ENCODE data around the gene SLC38A10. TPM values are rescaled to one million over a fixed set of nuclear protein-coding genes. Genes with fewer than 3 reads are reported as not detected.
A peak's percentile ranks its signal among the peaks of the same experiment; 100 is the strongest.

The SLC38A10 gene
- total RNA-seq, 4 donors from 2014 or later = 37.8 to 49.8 (median 45.3) TPM

GRCh38 chr17:81298325-81298990, 3.4 kb upstream of the SLC38A10 start:
- 74 to 84% methylated on average over 11 of the region's 11 CpGs for WGBS, 2 donors
- H3K4me1 ChIP-seq = peaks cover 18 to 44% (median 26%) of the 10 kb centered on the region in 3 donors
- no peak overlapping the region for H3K4me3 ChIP-seq
- no peak for DNase-seq
- no peak overlapping the region for H3K27ac ChIP-seq
- H3K27me3 ChIP-seq = peaks cover 0 to 6% (median 0%) of the 10 kb centered on the region in 4 donors
- no peaks in the 10 kb centered on the region for H3K36me3 ChIP-seq
- no peak for TF ChIP-seq POLR2A (IDR thresholded peaks at IDR 0.05)
- no peak for TF ChIP-seq CTCF (IDR thresholded peaks at IDR 0.05)
- no peaks in the 10 kb centered on the region for H3K9me3 ChIP-seq
- intact Hi-C loops (cut with DNase I) = loop anchor here (10.0 kb wide), 1 partner anchor 186 kb away; no protein-coding TSS in a partner anchor

DNA sequence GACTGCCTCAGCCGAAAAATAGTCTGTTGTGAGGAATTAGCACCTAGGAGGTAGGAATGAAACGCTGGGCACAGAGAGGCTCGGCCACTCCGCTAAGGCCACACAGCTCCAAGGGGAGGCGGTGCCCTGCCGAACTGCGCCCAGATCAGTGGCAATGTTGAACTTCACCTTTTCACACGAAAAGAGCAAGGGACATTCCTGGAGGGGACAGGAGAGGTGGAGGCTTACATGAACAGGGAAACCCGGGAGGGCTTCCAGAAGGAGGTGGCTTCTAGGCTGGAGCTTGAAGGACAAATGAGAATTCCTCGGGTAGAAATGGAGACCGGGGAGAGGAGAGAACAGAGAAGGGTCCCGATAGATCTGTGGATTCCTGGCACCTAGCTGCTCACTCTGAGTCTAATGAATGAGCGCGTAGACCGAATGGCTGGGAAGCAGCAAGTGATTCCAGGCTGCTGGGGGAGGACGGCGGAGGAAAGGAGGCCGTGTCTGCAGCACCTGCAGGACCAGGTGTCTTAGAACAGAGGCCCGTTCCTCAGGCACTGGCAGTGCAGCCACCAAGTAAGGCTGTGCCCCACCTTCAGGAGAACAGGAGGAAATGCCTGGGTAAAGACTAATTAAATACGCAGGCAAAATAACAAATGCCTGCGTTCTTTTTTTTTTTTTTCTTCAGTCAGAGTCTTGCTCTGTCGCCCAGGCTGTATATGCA, 722 bp upstream of the SLC38A10 start:
- Histone ChIP-seq H3K9me3 (no peaks in the 10 kb centered on the region), H3K36me3 (peaks cover 0 to 2% (median 0%) of the 10 kb centered on the region in 3 donors), H3K27me3 (no peaks in the 10 kb centered on the region), H3K27ac (peak overlapping the region; percentile 95 to 98 (median 97)), H3K4me1 (peaks cover 16 to 45% (median 35%) of the 10 kb centered on the region in 3 donors), H3K4me3 (peak overlapping the region; percentile 84 to 98 (median 90))
- no peak for DNase-seq
- WGBS, 2 donors = 9 to 11% methylated on average over 21 to 22 of the region's 22 CpGs
- intact Hi-C loops (cut with DNase I) = loop anchor here (10.0 kb wide), 1 partner anchor 189 kb away; no protein-coding TSS in a partner anchor
- TF ChIP-seq POLR2A (IDR thresholded peaks at IDR 0.05) (peak in 1 of 4 donors; percentile 42), CTCF (IDR thresholded peaks at IDR 0.05) (peak in 5 of 6 experiments; percentile 30 to 65 (median 58))

DNA sequence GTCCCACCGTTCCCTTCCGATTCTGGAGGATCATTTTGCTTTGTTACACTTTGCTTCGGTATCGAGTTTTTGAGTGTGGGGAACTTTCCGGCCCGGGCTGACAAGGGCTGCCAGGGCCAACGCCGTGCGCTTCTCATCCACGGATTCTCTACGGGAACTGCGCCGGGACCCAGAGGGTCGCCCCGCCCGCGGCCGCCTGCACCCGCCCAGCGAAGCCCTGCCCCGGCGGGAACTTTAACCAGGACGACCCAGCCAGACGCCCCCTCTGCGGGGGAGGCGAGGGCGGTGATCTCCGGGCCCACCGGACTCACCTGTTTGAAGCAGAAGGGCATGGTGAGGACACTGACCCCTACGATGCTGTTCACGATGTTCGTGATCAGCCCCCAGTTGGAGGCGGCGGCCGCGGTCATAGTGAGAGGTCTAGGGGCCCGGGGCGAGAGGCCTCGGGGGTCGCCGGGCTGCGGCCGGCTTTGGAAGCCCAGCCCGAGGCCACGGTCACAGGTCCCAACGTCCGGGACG, 536 bp downstream of the SLC38A10 start:
- TF ChIP-seq POLR2A (IDR thresholded peaks at IDR 0.05) (no peak), CTCF (IDR thresholded peaks at IDR 0.05) (no peak)
- H3K27me3 ChIP-seq = no peaks in the 10 kb centered on the region

DNA sequence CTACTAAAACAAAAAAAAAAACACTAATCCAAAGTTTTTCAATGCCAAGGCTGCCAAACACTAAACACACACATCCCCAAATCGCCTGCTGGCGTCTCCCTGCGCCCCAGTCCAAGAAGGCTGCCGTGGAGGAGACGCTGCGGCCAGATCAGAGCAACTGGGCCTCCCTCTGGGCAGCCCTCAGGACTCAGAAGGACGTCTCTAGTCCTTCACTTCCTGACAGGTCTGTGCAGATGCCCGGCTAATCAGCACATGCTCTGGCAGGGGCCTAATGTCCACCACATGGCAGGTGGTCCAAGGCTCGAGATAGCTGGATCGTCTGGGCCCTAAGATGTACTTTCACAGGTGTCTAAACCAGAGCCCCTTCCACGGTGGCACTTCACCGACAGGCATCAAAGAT, 2.7 kb downstream of the SLC38A10 start:
- intact Hi-C loops (cut with DNase I) = loop anchor here (10.0 kb wide), 1 partner anchor 192 kb away; no protein-coding TSS in a partner anchor
- 42 to 47% methylated on average over 7 to 8 of the region's 12 CpGs for WGBS, 2 donors
- Histone ChIP-seq H3K4me1 (peaks cover 22 to 65% (median 38%) of the 10 kb centered on the region in 3 donors), H3K27me3 (no peaks in the 10 kb centered on the region), H3K4me3 (no peak overlapping the region), H3K27ac (peak overlapping the region; percentile 22 to 98 (median 71)), H3K36me3 (peaks cover 0 to 32% (median 6%) of the 10 kb centered on the region in 3 donors), H3K9me3 (no peaks in the 10 kb centered on the region)
- no peak for TF ChIP-seq POLR2A (IDR thresholded peaks at IDR 0.05)
- no peak for DNase-seq

More for the DNA sequence above, 536 bp downstream of the SLC38A10 start:
- DNase-seq = no peak
- H3K4me1 ChIP-seq = peaks cover 20 to 48% (median 35%) of the 10 kb centered on the region in 3 donors
- intact Hi-C loops (cut with DNase I) = loop anchor here (10.0 kb wide), 1 partner anchor 190 kb away; no protein-coding TSS in a partner anchor
- WGBS, 2 donors = 1 to 4% methylated on average over 9 to 16 of the region's 48 CpGs
- peak overlapping the region; percentile 95 to 98 (median 97) for H3K27ac ChIP-seq
- H3K9me3 ChIP-seq = no peaks in the 10 kb centered on the region
- peaks cover 0 to 11% (median 0%) of the 10 kb centered on the region in 3 donors for H3K36me3 ChIP-seq
- H3K4me3 ChIP-seq = peak overlapping the region; percentile 84 to 98 (median 90)

- H3K4me1 ChIP-seq = peaks cover 22 to 73% (median 45%) of the 10 kb centered on the region in 3 donors
- no peaks in the 10 kb centered on the region for H3K9me3 ChIP-seq
- peak; percentile 57 to 86 (median 79) for TF ChIP-seq CTCF (IDR thresholded peaks at IDR 0.05)
- TF ChIP-seq POLR2A (IDR thresholded peaks at IDR 0.05) = no peak
- H3K36me3 ChIP-seq = peaks cover 0 to 37% (median 6%) of the 10 kb centered on the region in 3 donors
- WGBS, 2 donors = 6 to 23% methylated on average over 11 to 12 of the region's 16 CpGs
- H3K27me3 ChIP-seq = no peaks in the 10 kb centered on the region
- peak overlapping the region in 2 of 4 donors; percentile 96 to 98 for H3K27ac ChIP-seq
- DNase-seq = no peak
- intact Hi-C loops (cut with DNase I) = loop anchor here (10.0 kb wide), 1 partner anchor 193 kb away; no protein-coding TSS in a partner anchor
- no peak overlapping the region for H3K4me3 ChIP-seq
These were observed 3.4 kb downstream of the SLC38A10 start for GRCh38 chr17:81291662-81292061.
